Measurements from ENCODE around the gene PSPH. TPM values are rescaled to one million over a fixed set of nuclear protein-coding genes. Genes with fewer than 3 reads are reported as not detected.
A peak's percentile ranks its signal among the peaks of the same experiment; 100 is the strongest.
"Not testable (repeated sequence)": the region's sequence is repeated elsewhere in the genome, so short reads cannot be mapped to it uniquely, and the experiment has no call there.

PSPH gene
- total and polyA plus RNA-seq, 4 donors, result 4.3 to 7.4 (median 6.5) TPM

GRCh38 chr7:56074371-56074791 is 23.1 kb upstream of the PSPH start:
- Histone ChIP-seq H3K4me1 (ENCODE audit: control insufficient read depth in 1 of 2, insufficient read depth in 2 of 2, low read length in 2 of 2) (no peaks in the 10 kb centered on the region), H3K27ac (ENCODE audit: low read depth in 1 of 2, low read length in 2 of 2) (no peak overlapping the region), H3K36me3 (ENCODE audit: control insufficient read depth in 1 of 2, insufficient read depth in 2 of 2, low read length in 1 of 2) (no peaks in the 10 kb centered on the region), H3K4me3 (ENCODE audit: low read length in 2 of 2) (no peak overlapping the region), H3K27me3 (ENCODE audit: control insufficient read depth in 1 of 2, insufficient read depth in 2 of 2, low read length in 1 of 2) (no peaks in the 10 kb centered on the region), H3K9me3 (ENCODE audit: control insufficient read depth, low read length) (no peaks in the 10 kb centered on the region)
- ATAC-seq (ENCODE audit: low FRiP score) (peak; percentile 92), DNase-seq (peak; percentile 86 to 94)
- 6 to 7% methylated on average over 19 of the region's 19 CpGs for WGBS, 2 donors
- intact Hi-C loops (cut with DNase I), result loop anchor here (2.0 to 10.0 kb wide), 3 partner anchors 70 to 430 kb away; no protein-coding TSS in a partner anchor

GRCh38 chr7:56066376-56066775 is 15.1 kb upstream of the PSPH start:
- H3K27me3 ChIP-seq (ENCODE audit: control insufficient read depth in 1 of 2, insufficient read depth in 2 of 2, low read length in 1 of 2); intact Hi-C loops (cut with DNase I); H3K36me3 ChIP-seq (ENCODE audit: control insufficient read depth in 1 of 2, insufficient read depth in 2 of 2, low read length in 1 of 2); H3K4me3 ChIP-seq (ENCODE audit: low read length in 2 of 2); H3K27ac ChIP-seq (ENCODE audit: low read depth in 1 of 2, low read length in 2 of 2); H3K4me1 ChIP-seq (ENCODE audit: control insufficient read depth in 1 of 2, insufficient read depth in 2 of 2, low read length in 2 of 2); H3K9me3 ChIP-seq (ENCODE audit: control insufficient read depth, low read length); ATAC-seq (ENCODE audit: low FRiP score): not testable (repeated sequence)
- WGBS, 2 donors, result 95 to 97% methylated on average over 13 of the region's 13 CpGs
- peak in 1 of 2 donors; percentile 20 for DNase-seq

- ATAC-seq (ENCODE audit: low FRiP score) (peak; percentile 99), DNase-seq (peak; percentile 95 to 97)
- 0% methylated on average over 48 to 49 of the region's 49 CpGs for WGBS, 2 donors
- Histone ChIP-seq H3K27me3 (ENCODE audit: control insufficient read depth in 1 of 2, insufficient read depth in 2 of 2, low read length in 1 of 2) (no peaks in the 10 kb centered on the region), H3K27ac (ENCODE audit: low read depth in 1 of 2, low read length in 2 of 2) (peak within 1 kb of the TSS; percentile 53 to 68), H3K4me1 (ENCODE audit: control insufficient read depth in 1 of 2, insufficient read depth in 2 of 2, low read length in 2 of 2) (no peaks in the 10 kb centered on the region), H3K4me3 (ENCODE audit: low read length in 2 of 2) (peak within 1 kb of the TSS; percentile 43 to 96), H3K36me3 (ENCODE audit: control insufficient read depth in 1 of 2, insufficient read depth in 2 of 2, low read length in 1 of 2) (peaks cover 0 to 3% of the 10 kb centered on the region in 2 donors), H3K9me3 (ENCODE audit: control insufficient read depth, low read length) (no peaks in the 10 kb centered on the region)
- intact Hi-C loops (cut with DNase I), result loop anchor here in 1 of 2 donors (1.0 kb wide), 1 partner anchor 13 kb away; the partner anchor contains the start of genes CCT6A and PSPH
These were observed 12.8 kb upstream of the PSPH start, which contains the start of gene SUMF2 for GRCh38 chr7:56063882-56064625. SUMF2 (plus strand) TSS chr7:56064286; CDS start chr7:56064312, 26 bp downstream.

- no peaks in the 10 kb centered on the region for H3K27me3 ChIP-seq (ENCODE audit: control insufficient read depth in 1 of 2, insufficient read depth in 2 of 2, low read length in 1 of 2)
- intact Hi-C loops (cut with DNase I), result no loop called here
- 55 to 62% methylated on average over 7 of the region's 7 CpGs for WGBS, 2 donors
- no peaks in the 10 kb centered on the region for H3K9me3 ChIP-seq (ENCODE audit: control insufficient read depth, low read length)
- H3K27ac ChIP-seq (ENCODE audit: low read depth in 1 of 2, low read length in 2 of 2), result peak overlapping the region; percentile 1 to 68
- no peak for DNase-seq
- no peaks in the 10 kb centered on the region for H3K4me1 ChIP-seq (ENCODE audit: control insufficient read depth in 1 of 2, insufficient read depth in 2 of 2, low read length in 2 of 2)
- no peak for ATAC-seq (ENCODE audit: low FRiP score)
- H3K4me3 ChIP-seq (ENCODE audit: low read length in 2 of 2), result no peak overlapping the region
- H3K36me3 ChIP-seq (ENCODE audit: control insufficient read depth in 1 of 2, insufficient read depth in 2 of 2, low read length in 1 of 2), result peaks cover 0 to 3% of the 10 kb centered on the region in 2 donors
These were observed 12.2 kb upstream of the PSPH start for GRCh38 chr7:56063500-56063881.

- intact Hi-C loops (cut with DNase I), result no loop called here
- no peaks in the 10 kb centered on the region for H3K9me3 ChIP-seq (ENCODE audit: control insufficient read depth, low read length)
- H3K27me3 ChIP-seq (ENCODE audit: control insufficient read depth in 1 of 2, insufficient read depth in 2 of 2, low read length in 1 of 2), result no peaks in the 10 kb centered on the region
- DNase-seq, result no peak
- WGBS, 2 donors, result 21 to 24% methylated on average over 2 of the region's 2 CpGs
- no peak overlapping the region for H3K4me3 ChIP-seq (ENCODE audit: low read length in 2 of 2)
- H3K36me3 ChIP-seq (ENCODE audit: control insufficient read depth in 1 of 2, insufficient read depth in 2 of 2, low read length in 1 of 2), result peaks cover 0 to 3% of the 10 kb centered on the region in 2 donors
- H3K4me1 ChIP-seq (ENCODE audit: control insufficient read depth in 1 of 2, insufficient read depth in 2 of 2, low read length in 2 of 2), result no peaks in the 10 kb centered on the region
- no peak for ATAC-seq (ENCODE audit: low FRiP score)
- no peak overlapping the region for H3K27ac ChIP-seq (ENCODE audit: low read depth in 1 of 2, low read length in 2 of 2)
These were observed 11.1 kb upstream of the PSPH start for GRCh38 chr7:56062382-56062781.

GRCh38 chr7:56053993-56054392 is 2.7 kb upstream of the PSPH start:
- DNase-seq (no peak), ATAC-seq (ENCODE audit: low FRiP score) (no peak)
- intact Hi-C loops (cut with DNase I), result no loop called here
- no peaks in the 10 kb centered on the region for H3K4me1 ChIP-seq (ENCODE audit: control insufficient read depth in 1 of 2, insufficient read depth in 2 of 2, low read length in 2 of 2)
- H3K4me3 ChIP-seq (ENCODE audit: low read length in 2 of 2), result no peak overlapping the region
- no peaks in the 10 kb centered on the region for H3K9me3 ChIP-seq (ENCODE audit: control insufficient read depth, low read length)
- H3K36me3 ChIP-seq (ENCODE audit: control insufficient read depth in 1 of 2, insufficient read depth in 2 of 2, low read length in 1 of 2), result peaks cover 0 to 5% of the 10 kb centered on the region in 2 donors
- no peaks in the 10 kb centered on the region for H3K27me3 ChIP-seq (ENCODE audit: control insufficient read depth in 1 of 2, insufficient read depth in 2 of 2, low read length in 1 of 2)
- 83 to 84% methylated on average over 2 of the region's 2 CpGs for WGBS, 2 donors
- no peak overlapping the region for H3K27ac ChIP-seq (ENCODE audit: low read depth in 1 of 2, low read length in 2 of 2)

GRCh38 chr7:56053379-56053778 is 2.1 kb upstream of the PSPH start:
- no peaks in the 10 kb centered on the region for H3K27me3 ChIP-seq (ENCODE audit: control insufficient read depth in 1 of 2, insufficient read depth in 2 of 2, low read length in 1 of 2)
- peaks cover 0 to 5% of the 10 kb centered on the region in 2 donors for H3K36me3 ChIP-seq (ENCODE audit: control insufficient read depth in 1 of 2, insufficient read depth in 2 of 2, low read length in 1 of 2)
- DNase-seq (no peak), ATAC-seq (ENCODE audit: low FRiP score) (no peak)
- WGBS, 2 donors, result 83 to 84% methylated on average over 9 of the region's 9 CpGs
- H3K4me1 ChIP-seq (ENCODE audit: control insufficient read depth in 1 of 2, insufficient read depth in 2 of 2, low read length in 2 of 2), result no peaks in the 10 kb centered on the region
- H3K27ac ChIP-seq (ENCODE audit: low read depth in 1 of 2, low read length in 2 of 2), result no peak overlapping the region
- no peaks in the 10 kb centered on the region for H3K9me3 ChIP-seq (ENCODE audit: control insufficient read depth, low read length)
- intact Hi-C loops (cut with DNase I), result no loop called here
- H3K4me3 ChIP-seq (ENCODE audit: low read length in 2 of 2), result no peak overlapping the region

GRCh38 chr7:56051053-56051338 is 248 bp downstream of the PSPH start:
- Histone ChIP-seq H3K9me3 (ENCODE audit: control insufficient read depth, low read length) (no peaks in the 10 kb centered on the region), H3K36me3 (ENCODE audit: control insufficient read depth in 1 of 2, insufficient read depth in 2 of 2, low read length in 1 of 2) (peaks cover 0 to 3% of the 10 kb centered on the region in 2 donors), H3K4me1 (ENCODE audit: control insufficient read depth in 1 of 2, insufficient read depth in 2 of 2, low read length in 2 of 2) (no peaks in the 10 kb centered on the region), H3K27ac (ENCODE audit: low read depth in 1 of 2, low read length in 2 of 2) (peak overlapping the region; percentile 34 to 90), H3K27me3 (ENCODE audit: control insufficient read depth in 1 of 2, insufficient read depth in 2 of 2, low read length in 1 of 2) (no peaks in the 10 kb centered on the region), H3K4me3 (ENCODE audit: low read length in 2 of 2) (peak overlapping the region; percentile 52 to 59)
- no peak for ATAC-seq (ENCODE audit: low FRiP score)
- DNase-seq, result no peak
- intact Hi-C loops (cut with DNase I), result loop anchor here in 1 of 2 donors (1.0 kb wide), 1 partner anchor 13 kb away; the partner anchor contains the start of gene SUMF2
- 0 to 1% methylated on average over 9 of the region's 9 CpGs for WGBS, 2 donors

- H3K36me3 ChIP-seq (ENCODE audit: control insufficient read depth in 1 of 2, insufficient read depth in 2 of 2, low read length in 1 of 2); H3K27me3 ChIP-seq (ENCODE audit: control insufficient read depth in 1 of 2, insufficient read depth in 2 of 2, low read length in 1 of 2); H3K9me3 ChIP-seq (ENCODE audit: control insufficient read depth, low read length); intact Hi-C loops (cut with DNase I); DNase-seq; ATAC-seq (ENCODE audit: low FRiP score); H3K4me3 ChIP-seq (ENCODE audit: low read length in 2 of 2); H3K4me1 ChIP-seq (ENCODE audit: control insufficient read depth in 1 of 2, insufficient read depth in 2 of 2, low read length in 2 of 2): not testable (repeated sequence)
- H3K27ac ChIP-seq (ENCODE audit: low read depth in 1 of 2, low read length in 2 of 2), result peak overlapping the region in 1 of 2 donors; percentile 47
- WGBS, 2 donors, result 24 to 31% methylated on average over 8 of the region's 8 CpGs
These were observed 2.5 kb downstream of the PSPH start for GRCh38 chr7:56048763-56049162.
